ENCODE results near the gene RPL10A. TPM values are rescaled to one million over a fixed set of nuclear protein-coding genes. Genes with fewer than 3 reads are reported as not detected.

Gene RPL10A
- polyA plus RNA-seq, 3 donors = 1,589 to 2,638 (median 2,305) TPM

DNA sequence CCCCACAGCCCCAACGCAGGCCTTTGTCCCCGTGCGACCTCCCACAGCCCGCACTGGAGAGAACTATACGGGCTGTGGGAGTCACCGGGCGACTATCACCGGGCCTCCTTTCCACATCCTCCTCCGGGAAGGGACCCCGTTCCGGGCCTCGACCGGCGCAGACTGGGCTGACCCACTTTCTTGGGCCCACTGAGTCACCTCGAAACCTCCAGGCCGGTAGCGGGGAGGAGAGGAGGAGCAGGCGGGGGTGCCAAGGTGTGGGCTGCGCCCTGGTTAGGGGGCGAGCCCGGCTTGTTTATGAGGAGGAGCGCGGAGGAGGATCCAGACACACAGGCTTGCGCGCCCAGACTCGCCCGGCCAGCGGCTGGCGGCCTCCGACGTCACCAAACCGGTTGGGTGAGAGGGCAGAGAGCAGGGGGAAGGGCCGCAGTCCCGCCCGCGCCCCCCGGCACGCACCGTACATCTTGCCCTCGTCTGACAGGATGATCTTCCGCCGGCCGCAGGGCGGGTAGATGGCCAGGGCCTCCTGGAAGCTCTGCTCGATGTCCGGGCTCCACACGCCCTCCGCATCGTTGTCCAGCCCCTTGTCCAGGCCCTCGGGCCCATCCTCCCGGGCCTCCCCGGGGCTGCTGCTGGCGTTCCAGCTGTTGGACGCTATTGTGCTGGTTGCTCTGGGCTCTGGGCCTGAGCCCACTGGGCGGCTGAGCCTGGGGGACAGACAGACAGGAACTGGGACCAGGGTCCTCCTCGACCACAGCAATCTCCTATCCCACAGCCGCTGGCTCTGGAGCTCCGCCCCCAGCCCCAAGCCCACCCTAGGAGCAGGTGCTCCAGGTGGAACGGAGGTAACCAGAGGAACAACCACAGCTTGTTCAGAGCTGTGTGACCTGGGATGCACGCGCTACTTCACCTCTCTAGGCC, 18.1 kb downstream of the RPL10A start:
- no peak overlapping the region for H3K27ac ChIP-seq (ENCODE audit: low read depth, low read length)
- 43 to 57% (median 55%) methylated on average over 49 to 61 of the region's 61 CpGs for whole genome bisulfite sequencing, 3 donors

GRCh38 chr6:35487658-35488516, 19.7 kb downstream of the RPL10A start:
- WGBS, 3 donors = 34 to 54% (median 40%) methylated on average over 9 of the region's 9 CpGs
- no peak overlapping the region for H3K27ac ChIP-seq (ENCODE audit: low read depth, low read length)

GRCh38 chr6:35488517-35488862, 20.3 kb downstream of the RPL10A start:
- WGBS, 3 donors = 69 to 77% (median 75%) methylated on average over 9 of the region's 9 CpGs
- no peak overlapping the region for H3K27ac ChIP-seq (ENCODE audit: low read depth, low read length)

DNA sequence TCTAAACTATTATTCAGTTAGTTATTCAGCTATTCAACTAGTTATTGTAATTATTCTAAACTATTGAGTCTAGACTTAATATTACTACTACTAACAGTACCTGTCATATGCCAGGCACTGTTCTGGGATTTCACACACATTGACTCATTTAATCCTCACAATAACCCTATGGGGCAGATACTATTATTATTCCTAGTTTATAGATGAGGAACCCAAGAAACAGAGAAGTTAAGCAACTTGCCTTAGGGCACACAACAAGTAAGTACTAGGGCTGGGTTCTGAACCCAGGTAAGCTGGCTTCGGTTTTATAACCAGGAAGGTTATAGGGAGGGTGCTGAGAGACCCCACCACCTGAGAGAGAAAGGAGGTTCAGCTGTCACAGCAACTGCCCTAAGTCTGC, 20.9 kb downstream of the RPL10A start:
- 83 to 95% (median 89%) methylated on average over 1 of the region's 1 CpG for WGBS, 3 donors
- no peak overlapping the region for H3K27ac ChIP-seq (ENCODE audit: low read depth, low read length)

- 26 to 42% (median 39%) methylated on average over 26 to 28 of the region's 28 CpGs for WGBS, 3 donors
Observed at GRCh38 chr6:35489995-35490791, 22.0 kb downstream of the RPL10A start.

GRCh38 chr6:35490821-35491557, 22.8 kb downstream of the RPL10A start:
- 59 to 71% (median 60%) methylated on average over 8 of the region's 8 CpGs for WGBS, 3 donors
- H3K27ac ChIP-seq (ENCODE audit: low read depth, low read length) = peak overlapping the region; percentile 12

More at GRCh38 chr6:35489995-35490791, 22.0 kb downstream of the RPL10A start:
- H3K27ac ChIP-seq (ENCODE audit: low read depth, low read length) = no peak overlapping the region

GRCh38 chr6:35491558-35492257, 23.5 kb downstream of the RPL10A start:
- peak overlapping the region; percentile 12 for H3K27ac ChIP-seq (ENCODE audit: low read depth, low read length)
- 51 to 60% (median 54%) methylated on average over 5 of the region's 5 CpGs for WGBS, 3 donors

- no peak overlapping the region for H3K27ac ChIP-seq (ENCODE audit: low read depth, low read length)
- 40 to 58% (median 40%) methylated on average over 7 of the region's 7 CpGs for WGBS, 3 donors
Observed at GRCh38 chr6:35492258-35492973, 24.2 kb downstream of the RPL10A start.

GRCh38 chr6:35492974-35493284, 24.7 kb downstream of the RPL10A start:
- WGBS, 3 donors = 59 to 94% (median 78%) methylated on average over 7 of the region's 7 CpGs
- H3K27ac ChIP-seq (ENCODE audit: low read depth, low read length) = no peak overlapping the region

DNA sequence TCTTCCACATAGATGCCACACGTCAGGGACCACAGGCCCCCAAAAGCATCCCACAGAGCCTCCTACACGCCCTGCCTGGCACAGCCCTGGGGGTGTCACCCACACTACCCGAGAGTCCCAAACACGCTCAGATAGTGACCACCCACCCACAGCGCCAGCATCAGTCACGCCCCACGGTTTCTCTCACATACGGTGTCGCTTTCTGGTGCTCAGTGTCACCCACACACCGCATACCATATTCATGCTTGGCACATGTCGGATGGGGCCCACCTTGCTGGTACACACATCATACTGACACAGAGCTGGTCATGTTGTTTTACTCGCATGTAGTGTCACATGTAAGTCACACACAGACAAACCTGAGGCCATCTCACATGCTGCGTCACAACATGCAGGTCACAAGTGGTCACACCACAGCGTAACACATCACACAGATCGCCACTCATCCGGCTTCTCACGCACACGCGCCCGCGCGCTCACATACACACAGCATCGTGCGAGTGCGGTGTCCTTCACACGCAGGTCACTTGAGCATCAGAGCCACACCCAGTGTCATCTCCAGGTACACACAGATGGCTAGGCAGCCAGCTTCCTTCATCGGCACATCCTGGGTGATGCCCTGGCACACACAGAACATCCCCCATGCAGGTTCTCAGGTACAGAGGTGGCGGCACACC, 25.2 kb downstream of the RPL10A start:
- H3K27ac ChIP-seq (ENCODE audit: low read depth, low read length) = no peak overlapping the region

DNA sequence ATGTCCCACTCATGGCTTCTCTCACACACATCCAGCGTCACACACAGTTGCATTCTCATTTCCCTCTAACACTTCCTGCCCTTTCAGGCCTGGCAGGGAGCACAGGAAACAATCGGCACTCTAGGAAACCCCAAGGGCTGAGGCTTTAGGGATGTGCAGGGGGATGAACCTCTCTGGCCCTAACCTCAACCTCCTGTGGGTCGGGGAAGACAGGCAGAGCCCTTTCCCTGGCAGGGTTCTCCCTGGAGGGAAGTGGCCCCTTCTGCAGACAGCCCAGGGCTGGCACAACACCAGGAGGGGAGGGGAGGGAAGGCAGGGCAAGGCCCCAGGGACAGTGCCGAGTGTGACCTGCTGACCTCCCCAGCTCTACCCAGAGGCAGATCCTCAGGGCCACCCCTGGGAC, 26.0 kb downstream of the RPL10A start:
- WGBS, 3 donors = 2 to 34% (median 5%) methylated on average over 3 to 4 of the region's 4 CpGs
- no peak overlapping the region for H3K27ac ChIP-seq (ENCODE audit: low read depth, low read length)

More for the DNA sequence above, 25.2 kb downstream of the RPL10A start:
- 83 to 86% (median 86%) methylated on average over 28 of the region's 28 CpGs for WGBS, 3 donors

DNA sequence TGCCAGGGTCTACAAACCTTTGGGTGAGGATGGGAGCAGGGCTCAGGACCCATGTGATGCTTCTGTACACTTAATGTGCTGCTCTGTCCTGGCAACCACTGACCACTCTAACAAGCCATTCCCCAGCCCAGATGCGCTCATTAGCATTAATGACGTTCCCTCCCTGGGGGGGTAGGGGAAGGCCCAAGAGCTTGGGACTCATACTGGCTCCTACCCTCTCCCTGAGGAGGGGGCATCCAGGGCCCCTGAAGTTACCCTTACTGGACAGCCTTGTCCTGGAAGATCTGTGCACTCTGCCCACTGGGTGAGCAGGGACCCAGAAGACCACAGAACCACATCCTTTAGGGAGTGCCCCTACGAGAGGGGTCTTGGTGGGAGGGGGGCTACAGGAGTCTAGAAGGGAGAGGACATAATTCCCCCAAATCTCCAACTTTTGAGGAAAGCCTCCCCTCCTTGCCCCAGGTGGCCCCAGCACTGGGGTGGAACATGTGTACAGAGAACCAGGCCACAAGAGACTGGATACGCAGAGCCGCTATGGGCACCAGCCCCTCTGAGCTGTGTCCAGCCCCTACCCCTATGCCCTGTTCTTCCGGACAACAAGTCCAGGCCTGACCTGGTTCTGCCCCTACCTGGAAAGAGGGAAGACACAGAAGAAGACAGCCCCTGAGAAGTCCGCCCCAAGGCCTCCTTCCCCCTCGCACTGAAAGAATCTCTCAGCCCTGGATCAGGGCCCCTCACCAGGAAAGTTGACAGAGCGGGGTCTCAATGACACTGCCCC, 27.2 kb downstream of the RPL10A start:
- 59 to 72% (median 66%) methylated on average over 9 of the region's 9 CpGs for WGBS, 3 donors

GRCh38 chr6:35496036-35496840, 28.0 kb downstream of the RPL10A start:
- 9 to 18% (median 12%) methylated on average over 35 to 63 of the region's 63 CpGs for WGBS, 3 donors
- H3K27ac ChIP-seq (ENCODE audit: low read depth, low read length) = no peak overlapping the region

More for the DNA sequence above, 27.2 kb downstream of the RPL10A start:
- no peak overlapping the region for H3K27ac ChIP-seq (ENCODE audit: low read depth, low read length)

- 0 to 1% (median 0%) methylated on average over 24 to 86 of the region's 98 CpGs for WGBS, 3 donors
- H3K27ac ChIP-seq (ENCODE audit: low read depth, low read length) = peak within 1 kb of the TSS; percentile 76
Observed at GRCh38 chr6:35496841-35497570, 28.8 kb downstream of the RPL10A start, which contains the start of gene TEAD3. Gene TEAD3, minus strand, starts transcription at chr6:35497079.

All from adipose tissue (tissue), 3 donors.